22Rv1 (cell line): ENCODE data around the gene FAM177A1.

ENCODE experiments used
- H3K27ac ChIP-seq: fragments of 450-650 bp; 2 replicates; pipeline ENCODE4 v1.5.1; 2017
- ZFX ChIP-seq: fragments of 450-650 bp; IDR thresholded peaks from 2 replicates; pipeline ENCODE4 v1.6.1; 2017; ENCODE audit warnings: antibody characterized with exemption, borderline replicate concordance
- TF ChIP-seq, protein P1 (sequence below): fragments of 450-650 bp; IDR thresholded peaks from 2 replicates; pipeline ENCODE4 v1.5.1; 2017; ENCODE audit warnings: mild to moderate bottlenecking

FAM177A1 gene

DNA sequence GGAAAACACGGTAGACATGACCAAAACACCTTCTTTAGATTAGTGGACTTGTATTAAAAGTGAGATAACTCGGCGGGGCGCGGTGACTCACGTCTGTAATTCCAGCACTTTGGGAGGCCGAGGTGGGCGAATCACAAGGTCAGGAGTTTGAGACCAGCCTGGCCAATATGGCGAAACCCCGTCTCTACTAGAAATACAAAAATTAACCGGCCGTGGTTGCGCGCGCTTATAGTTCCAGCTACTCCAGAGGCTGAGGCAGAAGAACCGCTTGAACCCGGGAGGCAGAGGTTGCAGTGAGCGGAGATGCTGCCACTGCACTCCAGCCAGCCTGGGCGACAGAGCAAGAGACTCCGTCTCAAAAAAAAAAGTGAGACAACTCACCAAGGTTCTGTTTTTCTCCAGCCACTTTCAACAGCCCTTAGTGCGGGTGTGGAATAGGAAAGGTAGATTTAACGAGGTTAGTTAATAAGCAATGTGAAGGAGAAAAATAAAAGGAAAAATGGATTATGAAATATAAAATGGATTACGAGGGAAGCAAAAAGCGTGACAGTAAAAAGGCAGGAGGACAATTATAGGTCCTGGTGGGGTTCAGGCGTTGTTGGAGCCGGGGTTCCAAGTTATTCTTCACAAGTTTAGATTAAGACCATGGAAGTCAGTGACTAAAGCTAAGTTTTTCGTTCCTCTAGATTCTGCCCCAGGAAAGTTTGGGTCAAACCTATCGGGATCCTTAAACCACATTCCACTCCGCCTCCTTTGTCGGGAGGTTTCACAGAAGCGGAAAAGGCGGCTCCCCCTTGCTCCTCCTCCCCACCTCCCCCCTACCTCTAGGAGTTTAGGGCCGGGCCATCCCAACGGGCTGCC lies 75.2 kb downstream of the FAM177A1 start:
- TF ChIP-seq, protein P1, sequence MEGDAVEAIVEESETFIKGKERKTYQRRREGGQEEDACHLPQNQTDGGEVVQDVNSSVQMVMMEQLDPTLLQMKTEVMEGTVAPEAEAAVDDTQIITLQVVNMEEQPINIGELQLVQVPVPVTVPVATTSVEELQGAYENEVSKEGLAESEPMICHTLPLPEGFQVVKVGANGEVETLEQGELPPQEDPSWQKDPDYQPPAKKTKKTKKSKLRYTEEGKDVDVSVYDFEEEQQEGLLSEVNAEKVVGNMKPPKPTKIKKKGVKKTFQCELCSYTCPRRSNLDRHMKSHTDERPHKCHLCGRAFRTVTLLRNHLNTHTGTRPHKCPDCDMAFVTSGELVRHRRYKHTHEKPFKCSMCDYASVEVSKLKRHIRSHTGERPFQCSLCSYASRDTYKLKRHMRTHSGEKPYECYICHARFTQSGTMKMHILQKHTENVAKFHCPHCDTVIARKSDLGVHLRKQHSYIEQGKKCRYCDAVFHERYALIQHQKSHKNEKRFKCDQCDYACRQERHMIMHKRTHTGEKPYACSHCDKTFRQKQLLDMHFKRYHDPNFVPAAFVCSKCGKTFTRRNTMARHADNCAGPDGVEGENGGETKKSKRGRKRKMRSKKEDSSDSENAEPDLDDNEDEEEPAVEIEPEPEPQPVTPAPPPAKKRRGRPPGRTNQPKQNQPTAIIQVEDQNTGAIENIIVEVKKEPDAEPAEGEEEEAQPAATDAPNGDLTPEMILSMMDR = no peak
- H3K27ac ChIP-seq = peak overlapping the region; percentile 98

DNA sequence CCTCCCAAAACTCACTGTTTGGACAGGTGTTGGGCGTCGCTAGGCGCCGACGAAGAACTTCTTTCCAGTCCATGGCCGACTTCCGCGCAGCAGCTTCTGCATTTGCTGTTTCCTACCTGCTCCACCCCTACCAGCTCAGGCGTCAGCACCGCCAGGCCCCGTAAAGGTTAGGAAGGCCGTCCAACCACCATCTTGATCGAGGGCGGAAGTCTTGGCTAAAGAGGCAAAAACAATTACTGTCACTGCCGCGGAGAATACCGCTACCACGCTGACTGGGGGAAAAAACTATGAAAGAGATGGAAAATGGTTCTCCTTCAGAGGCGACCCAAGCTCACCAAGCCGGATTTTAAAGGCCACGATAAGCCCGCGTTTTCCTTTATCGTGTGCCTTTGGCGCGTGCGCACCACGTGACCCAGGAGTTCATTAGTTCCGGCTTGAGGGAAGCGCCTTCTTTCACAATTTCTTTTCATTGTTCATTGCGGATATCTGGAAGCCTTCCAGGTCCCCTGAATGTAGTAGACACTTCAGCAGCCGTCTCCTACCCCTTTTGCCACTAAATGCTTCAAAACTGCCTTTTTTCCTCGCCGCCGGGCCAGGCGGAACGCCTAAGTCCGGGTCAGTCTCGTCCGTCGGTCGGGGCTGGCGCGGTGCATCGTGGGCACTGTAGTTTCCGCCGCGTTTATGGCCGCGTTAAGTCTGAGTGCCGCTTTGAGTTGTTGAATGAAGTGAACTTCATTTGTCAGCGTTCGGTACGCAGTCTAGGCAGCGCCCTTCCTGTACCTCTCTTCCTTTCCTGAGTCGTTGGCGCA lies 76.0 kb downstream of the FAM177A1 start, which contains the start of the genes PPP2R3C and PRORP:
PPP2R3C (minus strand) TSS at position 104 of the 809 bp plus-strand sequence; CDS start at position 73, 31 bp downstream.
PRORP (plus strand) TSS at position 666 of the 809 bp plus-strand sequence. CDS start 694 bp downstream, outside the sequence.
- TF ChIP-seq ZFX = no peak
- TF ChIP-seq, protein P1 = no peak
- peak within 1 kb of the TSS; percentile 98 for H3K27ac ChIP-seq

DNA sequence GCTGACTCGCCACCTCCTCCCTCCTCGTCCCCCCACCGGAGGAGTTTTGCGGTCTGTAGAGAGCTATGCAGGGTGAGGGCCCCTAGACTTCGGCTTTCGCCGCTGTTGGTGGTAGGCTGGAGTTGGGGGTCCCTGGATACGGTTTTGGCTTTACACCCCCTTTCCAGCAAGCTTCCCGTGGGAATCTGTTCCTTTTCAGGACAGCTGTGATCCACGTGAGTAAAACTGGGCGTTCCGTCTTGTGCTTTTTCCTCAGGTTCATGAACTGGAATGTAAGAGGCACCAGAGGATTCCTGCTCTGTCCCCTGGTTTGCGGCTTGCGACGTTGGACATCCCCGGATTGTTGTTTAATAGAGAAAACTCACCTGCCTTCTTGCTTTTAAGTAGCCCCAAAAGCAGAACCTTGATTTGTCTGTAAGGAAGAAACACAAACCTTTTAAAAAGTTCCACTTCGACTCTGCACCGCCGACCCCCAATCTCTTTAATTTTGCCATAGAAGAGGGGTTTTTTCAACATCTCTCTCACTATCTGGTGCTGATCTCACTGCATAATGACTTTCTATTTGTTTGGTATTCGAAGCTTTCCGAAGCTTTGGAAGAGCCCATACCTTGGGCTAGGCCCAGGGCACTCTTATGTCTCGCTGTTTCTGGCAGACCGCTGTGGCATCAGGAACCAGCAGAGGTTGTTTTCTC lies 76.8 kb downstream of the FAM177A1 start:
- TF ChIP-seq, protein P1 = no peak
- no peak for TF ChIP-seq ZFX
- H3K27ac ChIP-seq = peak overlapping the region; percentile 98

DNA sequence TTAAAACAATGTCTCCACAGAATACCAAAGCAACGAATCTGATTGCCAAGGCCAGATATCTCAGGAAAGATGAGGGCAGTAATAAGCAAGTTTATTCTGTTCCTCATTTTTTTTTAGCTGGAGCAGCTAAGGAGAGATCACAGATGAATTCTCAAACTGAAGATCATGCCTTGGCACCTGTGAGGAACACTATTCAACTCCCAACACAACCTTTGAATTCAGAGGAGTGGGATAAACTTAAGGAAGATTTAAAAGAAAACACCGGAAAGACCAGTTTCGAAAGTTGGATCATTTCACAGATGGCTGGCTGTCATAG lies 77.3 kb downstream of the FAM177A1 start:
- H3K27ac ChIP-seq = peak overlapping the region; percentile 98

DNA sequence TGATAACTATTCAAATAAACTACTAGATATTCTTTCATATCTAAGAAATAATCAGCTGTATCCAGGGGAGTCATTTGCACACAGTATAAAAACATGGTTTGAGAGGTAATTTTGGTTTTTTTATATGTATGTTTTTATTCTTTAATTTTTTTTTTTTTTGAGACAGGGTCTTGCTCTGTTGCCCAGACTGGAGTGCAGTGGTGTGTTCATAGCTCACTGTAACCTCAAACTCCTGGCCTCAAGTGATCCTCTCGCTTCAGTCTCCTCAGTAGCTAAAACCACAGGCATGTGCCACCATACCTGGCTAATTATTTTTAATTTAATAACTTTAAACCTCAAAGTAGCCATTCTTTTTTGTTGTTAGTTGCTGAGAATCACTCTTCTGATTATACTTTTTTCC lies 78.1 kb downstream of the FAM177A1 start:
- no peak for TF ChIP-seq ZFX
- TF ChIP-seq, protein P1 = no peak
- H3K27ac ChIP-seq = no peak overlapping the region

More for the DNA sequence above, 77.3 kb downstream of the FAM177A1 start:
- TF ChIP-seq ZFX = no peak
- TF ChIP-seq, protein P1 = no peak
